Measurements from ENCODE around the gene UBTD2. TPM values are rescaled to one million over a fixed set of nuclear protein-coding genes. Genes with fewer than 3 reads are reported as not detected.

The UBTD2 gene
- total RNA-seq, 4 donors from 2014 or later, result 15.9 to 28.6 (median 22.5) TPM

DNA sequence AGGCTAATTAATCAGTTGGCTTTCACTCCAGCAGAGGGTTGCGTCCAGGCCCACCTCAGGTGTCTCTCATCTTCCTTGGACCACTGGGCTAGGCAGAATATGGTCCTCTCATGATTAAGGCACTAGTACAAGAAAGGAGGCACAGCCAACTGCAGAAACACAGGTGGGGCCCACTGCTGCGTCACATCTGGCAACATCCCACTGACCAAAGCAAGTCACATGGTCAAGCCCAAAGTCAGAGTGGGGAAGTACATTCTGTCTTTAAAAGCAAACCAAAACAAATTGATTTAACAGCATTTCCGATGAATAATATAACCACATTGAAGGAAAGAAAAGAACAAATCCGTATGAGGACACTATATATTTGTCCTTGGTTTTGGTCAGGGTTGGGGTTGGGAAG, 28.0 kb upstream of the UBTD2 start:
- Histone ChIP-seq H3K4me1 (no peaks in the 10 kb centered on the region), H3K9me3 (no peaks in the 10 kb centered on the region), H3K36me3 (no peaks in the 10 kb centered on the region), H3K4me3 (replicated peaks in 1 of 3) (no peak overlapping the region), H3K27me3 (no peaks in the 10 kb centered on the region), H3K27ac (no peak overlapping the region)
- TF ChIP-seq, protein P1, sequence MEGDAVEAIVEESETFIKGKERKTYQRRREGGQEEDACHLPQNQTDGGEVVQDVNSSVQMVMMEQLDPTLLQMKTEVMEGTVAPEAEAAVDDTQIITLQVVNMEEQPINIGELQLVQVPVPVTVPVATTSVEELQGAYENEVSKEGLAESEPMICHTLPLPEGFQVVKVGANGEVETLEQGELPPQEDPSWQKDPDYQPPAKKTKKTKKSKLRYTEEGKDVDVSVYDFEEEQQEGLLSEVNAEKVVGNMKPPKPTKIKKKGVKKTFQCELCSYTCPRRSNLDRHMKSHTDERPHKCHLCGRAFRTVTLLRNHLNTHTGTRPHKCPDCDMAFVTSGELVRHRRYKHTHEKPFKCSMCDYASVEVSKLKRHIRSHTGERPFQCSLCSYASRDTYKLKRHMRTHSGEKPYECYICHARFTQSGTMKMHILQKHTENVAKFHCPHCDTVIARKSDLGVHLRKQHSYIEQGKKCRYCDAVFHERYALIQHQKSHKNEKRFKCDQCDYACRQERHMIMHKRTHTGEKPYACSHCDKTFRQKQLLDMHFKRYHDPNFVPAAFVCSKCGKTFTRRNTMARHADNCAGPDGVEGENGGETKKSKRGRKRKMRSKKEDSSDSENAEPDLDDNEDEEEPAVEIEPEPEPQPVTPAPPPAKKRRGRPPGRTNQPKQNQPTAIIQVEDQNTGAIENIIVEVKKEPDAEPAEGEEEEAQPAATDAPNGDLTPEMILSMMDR (IDR thresholded peaks at IDR 0.05), result no peak
- no peak for TF ChIP-seq POLR2A (IDR thresholded peaks at IDR 0.05)
- intact Hi-C loops (cut with DNase I), result no loop called here
- 87 to 89% methylated on average over 4 of the region's 4 CpGs for WGBS, 2 donors
- no peak for DNase-seq

DNA sequence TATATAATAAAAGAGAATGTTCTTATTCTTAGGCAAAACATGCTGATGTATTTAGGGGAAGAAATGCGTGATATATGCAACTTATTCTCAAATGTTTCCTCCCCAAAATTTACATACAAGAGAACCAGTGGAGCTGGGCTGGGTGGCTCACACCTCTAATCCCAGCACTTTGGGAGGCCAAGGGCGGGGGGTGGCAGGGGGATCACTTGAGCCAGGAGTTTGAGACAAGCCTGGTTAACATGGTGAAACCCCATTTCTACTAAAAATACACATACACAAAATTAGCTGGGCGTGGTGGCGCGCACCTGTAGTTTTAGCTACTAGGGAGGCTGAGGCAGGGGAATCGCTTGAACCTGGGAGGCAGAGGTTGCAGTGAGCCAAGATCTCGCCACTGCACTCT, 27.5 kb upstream of the UBTD2 start:
- Histone ChIP-seq H3K9me3 (no peaks in the 10 kb centered on the region), H3K27me3 (no peaks in the 10 kb centered on the region), H3K4me3 (replicated peaks in 1 of 3) (no peak overlapping the region), H3K27ac (no peak overlapping the region), H3K36me3 (no peaks in the 10 kb centered on the region), H3K4me1 (no peaks in the 10 kb centered on the region)
- TF ChIP-seq, protein P1 (IDR thresholded peaks at IDR 0.05), result no peak
- intact Hi-C loops (cut with DNase I), result no loop called here
- 93% methylated on average over 7 of the region's 7 CpGs for WGBS, 2 donors
- no peak for DNase-seq

- no peaks in the 10 kb centered on the region for H3K36me3 ChIP-seq
- intact Hi-C loops (cut with DNase I), result no loop called here
- H3K9me3 ChIP-seq, result no peaks in the 10 kb centered on the region
- DNase-seq, result no peak
- no peaks in the 10 kb centered on the region for H3K4me1 ChIP-seq
- 88 to 90% methylated on average over 2 of the region's 2 CpGs for WGBS, 2 donors
- TF ChIP-seq, protein P1 (IDR thresholded peaks at IDR 0.05), result no peak
- TF ChIP-seq POLR2A (IDR thresholded peaks at IDR 0.05), result no peak
- H3K27ac ChIP-seq, result no peak overlapping the region
- no peaks in the 10 kb centered on the region for H3K27me3 ChIP-seq
- H3K4me3 ChIP-seq (replicated peaks in 1 of 3), result no peak overlapping the region
These were observed 21.8 kb upstream of the UBTD2 start for GRCh38 chr5:172305380-172305779.

GRCh38 chr5:172303572-172304335, 20.2 kb upstream of the UBTD2 start:
- H3K27ac ChIP-seq, result no peak overlapping the region
- no peaks in the 10 kb centered on the region for H3K36me3 ChIP-seq
- H3K27me3 ChIP-seq, result no peaks in the 10 kb centered on the region
- H3K9me3 ChIP-seq, result no peaks in the 10 kb centered on the region
- H3K4me3 ChIP-seq (replicated peaks in 1 of 3), result no peak overlapping the region
- DNase-seq, result no peak
- intact Hi-C loops (cut with DNase I), result no loop called here
- TF ChIP-seq POLR2A (IDR thresholded peaks at IDR 0.05), result no peak
- TF ChIP-seq, protein P1 (IDR thresholded peaks at IDR 0.05), result no peak
- WGBS, 2 donors, result 85% methylated on average over 3 of the region's 3 CpGs
- no peaks in the 10 kb centered on the region for H3K4me1 ChIP-seq

GRCh38 chr5:172303162-172303561, 19.6 kb upstream of the UBTD2 start:
- WGBS, 2 donors, result 93 to 94% methylated on average over 5 of the region's 5 CpGs
- intact Hi-C loops (cut with DNase I), result no loop called here
- DNase-seq, result no peak
- TF ChIP-seq POLR2A (IDR thresholded peaks at IDR 0.05), result no peak
- TF ChIP-seq, protein P1 (IDR thresholded peaks at IDR 0.05), result no peak
- Histone ChIP-seq H3K9me3 (no peaks in the 10 kb centered on the region), H3K27me3 (no peaks in the 10 kb centered on the region), H3K27ac (no peak overlapping the region), H3K36me3 (no peaks in the 10 kb centered on the region), H3K4me3 (replicated peaks in 1 of 3) (no peak overlapping the region), H3K4me1 (no peaks in the 10 kb centered on the region)
